ENCODE results near the gene L3MBTL1.

Gene L3MBTL1

GRCh38 chr20:43525021-43525420 is 17.5 kb downstream of the L3MBTL1 start:
- no peak for DNase-seq (ENCODE audit: low read depth, low spot score)
- H3K4me3 ChIP-seq (ENCODE audit: low read depth, low read length): no peak overlapping the region
- POLR2A ChIA-PET: no interaction called here
- TF ChIP-seq CTCF (IDR thresholded peaks at IDR 0.05; ENCODE audit: insufficient read depth, low read length, missing control alignments): no peak
- CTCF ChIA-PET: interaction anchor here (8.0 kb wide), 1 partner anchor 13 kb away, joined by 86 read pairs; no protein-coding TSS in a partner anchor

GRCh38 chr20:43528258-43528875 is 20.9 kb downstream of the L3MBTL1 start:
- no peak overlapping the region for H3K4me3 ChIP-seq (ENCODE audit: low read depth, low read length)
- DNase-seq (ENCODE audit: low read depth, low spot score): no peak
- ChIA-PET CTCF (interaction anchor here (1.3 to 8.0 kb wide), 2 partner anchors 10 to 11 kb away, joined by 3 to 86 read pairs; no protein-coding TSS in a partner anchor), POLR2A (interaction anchor here (1.5 kb wide), 1 partner anchor 71 kb away, joined by 3 read pairs; the partner anchor contains the start of gene SRSF6)
- TF ChIP-seq CTCF (IDR thresholded peaks at IDR 0.05; ENCODE audit: insufficient read depth, low read length, missing control alignments): no peak

GRCh38 chr20:43529051-43529450 is 21.6 kb downstream of the L3MBTL1 start:
- no peak for TF ChIP-seq CTCF (IDR thresholded peaks at IDR 0.05; ENCODE audit: insufficient read depth, low read length, missing control alignments)
- POLR2A ChIA-PET: interaction anchor here (1.5 kb wide), 1 partner anchor 71 kb away, joined by 3 read pairs; the partner anchor contains the start of gene SRSF6
- no peak for DNase-seq (ENCODE audit: low read depth, low spot score)
- CTCF ChIA-PET: interaction anchor here (1.3 to 8.0 kb wide), 2 partner anchors 9 to 12 kb away, joined by 3 to 86 read pairs; no protein-coding TSS in a partner anchor
- no peak overlapping the region for H3K4me3 ChIP-seq (ENCODE audit: low read depth, low read length)

- H3K4me3 ChIP-seq (ENCODE audit: low read depth, low read length): no peak overlapping the region
- no peak for DNase-seq (ENCODE audit: low read depth, low spot score)
- POLR2A ChIA-PET: interaction anchor here (1.5 kb wide), 1 partner anchor 72 kb away, joined by 3 read pairs; the partner anchor contains the start of gene SRSF6
- CTCF ChIA-PET: interaction anchor here (8.0 kb wide), 1 partner anchor 9 kb away, joined by 86 read pairs; no protein-coding TSS in a partner anchor
- TF ChIP-seq CTCF (IDR thresholded peaks at IDR 0.05; ENCODE audit: insufficient read depth, low read length, missing control alignments): no peak
Measured at GRCh38 chr20:43529457-43530153, 22.1 kb downstream of the L3MBTL1 start.

GRCh38 chr20:43530321-43531090 is 23.0 kb downstream of the L3MBTL1 start:
- CTCF ChIA-PET: interaction anchor here (8.0 kb wide), 1 partner anchor 8 kb away, joined by 86 read pairs; no protein-coding TSS in a partner anchor
- no peak for TF ChIP-seq CTCF (IDR thresholded peaks at IDR 0.05; ENCODE audit: insufficient read depth, low read length, missing control alignments)
- POLR2A ChIA-PET: no interaction called here
- H3K4me3 ChIP-seq (ENCODE audit: low read depth, low read length): no peak overlapping the region
- DNase-seq (ENCODE audit: low read depth, low spot score): no peak
